ENCODE data around the gene UPK3BL1. TPM values are rescaled to one million over a fixed set of nuclear protein-coding genes. Genes with fewer than 3 reads are reported as not detected.
"Not testable (repeated sequence)": the region's sequence is repeated elsewhere in the genome, so short reads cannot be mapped to it uniquely, and the experiment has no call there.

Gene UPK3BL1, protein sequence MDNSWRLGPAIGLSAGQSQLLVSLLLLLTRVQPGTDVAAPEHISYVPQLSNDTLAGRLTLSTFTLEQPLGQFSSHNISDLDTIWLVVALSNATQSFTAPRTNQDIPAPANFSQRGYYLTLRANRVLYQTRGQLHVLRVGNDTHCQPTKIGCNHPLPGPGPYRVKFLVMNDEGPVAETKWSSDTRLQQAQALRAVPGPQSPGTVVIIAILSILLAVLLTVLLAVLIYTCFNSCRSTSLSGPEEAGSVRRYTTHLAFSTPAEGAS
- 24.1 and 25.2 TPM in 2 replicates for total RNA-seq
- polyA plus RNA-seq (2012), result 53.2 TPM

GRCh38 chr7:102642691-102643090 is at the start of gene UPK3BL1:
UPK3BL1 (minus strand) TSS chr7:102642791; CDS start chr7:102642741, 50 bp downstream.
- not testable (repeated sequence) for DNase-seq (ENCODE audit: low read depth)

DNA sequence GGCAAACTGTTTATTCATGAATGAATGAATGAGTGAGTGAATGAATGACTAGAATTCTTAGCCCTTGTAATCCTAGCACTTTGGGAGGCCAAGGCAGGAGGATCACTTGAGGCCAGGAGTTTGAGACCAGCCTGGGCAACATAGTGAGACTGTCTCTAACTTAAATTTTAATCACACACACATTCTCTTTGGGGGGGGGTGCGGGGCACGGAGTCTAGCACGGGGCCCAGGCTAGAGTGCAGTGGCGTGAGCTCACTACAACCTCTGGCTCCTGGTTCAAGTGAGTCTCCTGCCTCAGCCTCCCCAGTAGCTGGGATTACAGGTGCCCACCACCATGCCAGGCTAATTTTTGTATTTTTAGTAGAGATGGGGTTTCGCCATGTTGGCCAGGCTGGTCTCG is 48.0 kb upstream of the UPK3BL1 start:
- DNase-seq (ENCODE audit: low read depth), result not testable (repeated sequence)

DNA sequence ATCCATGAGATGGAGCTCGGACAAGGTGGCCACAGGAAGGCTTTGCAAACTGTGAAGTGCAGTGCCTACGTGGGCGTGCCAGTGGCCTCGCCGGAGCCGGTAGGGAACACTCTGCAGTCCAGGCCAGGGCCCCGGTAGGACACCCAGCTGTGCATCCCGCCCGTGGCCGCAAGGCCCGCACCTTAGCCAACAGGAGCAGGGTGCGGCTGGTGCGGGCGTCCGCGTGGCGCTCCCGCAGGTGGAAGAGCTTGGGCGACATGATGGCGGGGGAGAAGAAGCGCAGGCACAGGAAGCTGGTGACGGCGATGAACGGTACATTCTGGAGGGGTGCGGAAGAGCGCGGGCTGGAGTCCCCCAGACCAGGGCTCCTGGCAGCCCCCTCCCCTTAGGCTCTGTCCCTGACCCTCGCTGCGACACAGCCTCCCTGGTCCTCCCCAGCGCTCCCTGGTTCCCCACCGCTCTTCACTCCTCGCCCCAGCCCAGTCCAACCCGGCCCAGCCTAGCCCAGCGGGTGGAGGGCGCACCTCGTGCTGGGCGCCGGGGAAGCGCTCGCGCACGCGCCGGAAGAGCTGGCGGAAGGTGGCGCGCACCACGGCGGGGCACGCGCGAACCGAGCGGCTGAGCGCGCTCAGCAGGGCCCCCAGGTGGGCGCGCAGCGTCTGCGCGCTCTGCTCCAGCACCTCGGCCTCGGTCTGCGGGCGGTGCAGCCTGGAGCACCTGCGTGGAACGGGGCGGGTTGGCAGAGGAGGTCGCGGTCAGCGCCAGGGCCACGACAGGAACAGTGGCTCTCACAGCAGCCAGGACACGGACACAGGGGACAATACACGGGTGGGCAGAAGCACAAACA is 47.1 kb upstream of the UPK3BL1 start:
- not testable (repeated sequence) for DNase-seq (ENCODE audit: low read depth)

GRCh38 chr7:102688299-102689036 is 45.9 kb upstream of the UPK3BL1 start:
- not testable (repeated sequence) for DNase-seq (ENCODE audit: low read depth)

DNA sequence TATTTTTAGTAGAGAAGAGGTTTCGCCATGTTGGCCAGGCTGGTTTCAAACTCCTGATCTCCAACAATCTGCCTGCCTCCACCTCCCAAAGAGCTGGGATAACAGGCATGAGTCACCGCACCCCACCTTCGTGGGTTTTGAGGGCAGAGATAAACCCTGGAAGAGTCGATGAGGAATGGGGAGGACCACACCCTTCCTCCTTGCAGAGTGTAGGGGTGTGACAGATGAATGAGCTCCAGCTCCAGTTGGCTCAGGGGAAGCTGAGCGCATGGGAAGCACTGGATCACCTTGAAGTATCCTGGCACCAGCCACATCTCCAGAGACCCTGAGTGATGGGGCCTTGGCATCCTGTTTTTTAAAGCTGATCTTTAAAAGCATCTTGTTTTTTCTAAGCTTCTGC is 40.0 kb upstream of the UPK3BL1 start:
- not testable (repeated sequence) for DNase-seq (ENCODE audit: low read depth)

DNA sequence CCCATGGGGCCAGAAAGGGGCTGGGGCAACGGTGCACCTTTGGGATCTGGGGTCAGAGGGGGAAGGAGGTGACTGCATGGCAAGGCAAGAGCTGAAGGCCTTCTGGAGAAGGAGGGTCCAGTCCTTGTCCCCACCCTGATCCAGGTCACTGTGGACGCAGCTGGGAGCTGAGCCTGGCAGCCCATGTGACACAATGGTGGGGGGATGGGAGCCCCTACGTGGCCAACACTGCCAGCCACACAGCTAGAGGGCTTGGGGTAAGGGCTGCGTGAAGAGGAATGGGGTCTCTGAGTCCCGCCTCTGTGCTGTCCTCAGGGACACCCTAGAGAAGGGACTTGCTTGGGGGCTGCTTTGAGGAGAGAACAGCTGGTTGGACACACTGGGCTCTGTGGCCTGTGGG is 38.2 kb upstream of the UPK3BL1 start:
- not testable (repeated sequence) for DNase-seq (ENCODE audit: low read depth)

GRCh38 chr7:102675545-102675944 is 33.0 kb upstream of the UPK3BL1 start:
- not testable (repeated sequence) for DNase-seq (ENCODE audit: low read depth)

DNA sequence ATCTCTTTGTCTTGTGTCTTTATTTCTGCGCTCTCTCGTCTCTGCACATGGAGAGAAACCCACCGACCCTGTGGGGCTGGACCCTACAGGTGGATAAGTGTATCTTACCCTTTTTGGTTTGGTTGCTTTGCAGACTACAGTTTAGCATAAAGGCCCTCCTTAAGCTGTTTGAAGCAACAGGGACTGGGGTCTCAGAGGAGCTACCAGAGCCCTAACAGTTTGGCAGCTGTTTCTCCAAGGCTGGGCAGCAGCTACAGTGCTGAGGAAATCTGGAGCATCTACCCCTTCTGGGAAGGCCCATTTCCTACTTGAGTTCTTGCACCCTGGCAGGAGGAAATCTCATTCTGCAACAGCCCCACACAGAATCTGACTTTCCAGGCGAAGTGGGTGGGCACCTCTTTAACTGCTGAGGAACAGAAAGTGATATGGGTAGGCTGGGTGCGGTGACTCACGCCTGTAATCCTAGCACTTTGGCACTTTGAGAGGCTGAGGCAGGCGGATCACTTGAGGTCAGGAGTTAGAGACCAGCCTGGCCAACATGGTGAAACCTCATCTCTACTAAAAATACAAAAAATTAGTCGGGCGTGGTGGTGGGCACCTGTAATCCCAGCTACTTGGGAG is 31.0 kb upstream of the UPK3BL1 start:
- DNase-seq (ENCODE audit: low read depth), result not testable (repeated sequence)

GRCh38 chr7:102671956-102672307 is 29.3 kb upstream of the UPK3BL1 start:
- DNase-seq (ENCODE audit: low read depth), result not testable (repeated sequence)

DNA sequence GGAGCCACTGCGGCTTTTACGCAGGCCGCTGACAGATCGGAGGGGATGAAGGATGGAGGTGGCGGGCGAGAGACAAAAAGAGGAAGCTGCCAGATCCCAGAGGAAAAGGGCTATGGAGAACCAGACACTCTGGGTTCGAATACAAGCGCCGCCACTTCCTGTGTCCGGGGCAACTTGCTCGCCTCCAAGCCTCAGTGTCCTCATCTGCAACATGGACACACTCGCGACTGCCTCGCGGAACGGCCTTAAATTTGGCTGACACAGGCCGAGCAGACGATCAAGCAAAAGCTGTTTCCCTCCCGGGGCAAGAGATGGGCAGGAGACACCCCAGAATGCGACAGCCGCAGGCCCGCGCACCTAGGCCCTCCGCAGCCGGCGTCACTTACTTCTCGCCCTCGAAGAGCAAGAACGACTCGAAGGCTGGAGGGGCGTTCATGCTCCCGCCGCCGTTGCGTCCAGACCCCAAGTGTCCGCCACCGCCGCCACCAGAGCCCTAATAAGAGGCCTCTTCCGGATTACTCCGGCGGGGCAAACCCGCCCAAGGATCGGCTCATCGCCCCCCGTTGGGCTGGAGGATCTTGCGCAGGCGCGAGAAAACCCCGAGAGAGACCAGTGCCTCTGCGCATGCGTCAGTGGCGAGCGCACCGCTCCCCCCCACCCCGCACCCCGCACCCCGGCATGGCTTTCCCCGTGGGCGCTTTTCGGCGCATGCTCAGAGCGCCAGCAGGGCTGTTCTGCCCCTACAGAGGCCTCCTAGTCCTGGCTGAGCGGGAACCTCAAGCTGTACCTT is 28.8 kb upstream of the UPK3BL1 start, which contains the start of gene POLR2J2:
POLR2J2 (minus strand) TSS at position 498 of the 790 bp plus-strand sequence; CDS start at position 436, 62 bp downstream.
- DNase-seq (ENCODE audit: low read depth), result not testable (repeated sequence)

- DNase-seq (ENCODE audit: low read depth), result not testable (repeated sequence)
These were observed 24.9 kb upstream of the UPK3BL1 start for GRCh38 chr7:102667523-102667922.

- DNase-seq (ENCODE audit: low read depth), result not testable (repeated sequence)
These were observed 24.3 kb upstream of the UPK3BL1 start for GRCh38 chr7:102666850-102667249.

GRCh38 chr7:102664765-102665164 is 22.2 kb upstream of the UPK3BL1 start:
- DNase-seq (ENCODE audit: low read depth), result not testable (repeated sequence)

DNA sequence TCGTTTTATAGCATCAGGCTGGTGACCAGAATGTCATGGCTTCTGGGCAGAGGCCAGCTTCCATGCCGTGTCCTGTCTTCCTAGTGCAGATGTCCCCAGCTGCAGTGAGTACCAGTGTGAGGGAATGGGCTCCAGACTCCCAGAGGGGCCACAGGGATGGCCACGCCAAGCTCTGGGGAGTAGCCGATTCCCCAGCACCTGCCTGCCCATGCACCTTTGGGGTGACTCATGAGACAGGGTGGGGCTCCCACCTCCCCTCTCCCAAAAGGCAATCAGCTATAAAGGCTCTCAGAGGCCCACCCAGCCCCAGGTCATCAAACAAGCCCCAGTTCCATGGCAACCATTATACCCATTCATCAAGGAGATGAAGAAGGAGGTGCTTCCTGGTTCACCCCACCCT is 7.3 kb upstream of the UPK3BL1 start, which contains the start of gene SPDYE2B:
SPDYE2B (plus strand) TSS at position 396 of the 400 bp plus-strand sequence. CDS start 2,030 bp downstream, outside the sequence.
- not testable (repeated sequence) for DNase-seq (ENCODE audit: low read depth)

DNA sequence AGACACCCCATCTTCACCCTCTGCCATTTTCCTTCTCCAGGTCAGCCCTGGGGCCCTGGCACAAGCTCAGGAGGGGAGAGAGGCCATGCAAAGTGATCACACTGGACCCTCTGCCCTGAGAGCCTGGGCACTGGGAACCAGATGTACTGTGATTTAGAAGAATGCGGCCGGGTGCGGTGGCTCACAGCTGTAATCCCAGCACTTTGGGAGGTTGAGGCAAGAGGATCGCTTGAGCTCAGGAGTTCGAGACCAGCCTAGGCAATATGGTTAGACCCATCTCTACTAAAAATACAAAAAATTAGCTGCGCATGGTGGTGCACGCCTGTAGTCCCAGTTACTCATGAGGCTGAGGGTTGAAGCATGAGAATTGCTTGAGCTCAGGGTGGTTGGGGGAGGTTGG is 5.2 kb upstream of the UPK3BL1 start:
- DNase-seq (ENCODE audit: low read depth), result not testable (repeated sequence)

DNA sequence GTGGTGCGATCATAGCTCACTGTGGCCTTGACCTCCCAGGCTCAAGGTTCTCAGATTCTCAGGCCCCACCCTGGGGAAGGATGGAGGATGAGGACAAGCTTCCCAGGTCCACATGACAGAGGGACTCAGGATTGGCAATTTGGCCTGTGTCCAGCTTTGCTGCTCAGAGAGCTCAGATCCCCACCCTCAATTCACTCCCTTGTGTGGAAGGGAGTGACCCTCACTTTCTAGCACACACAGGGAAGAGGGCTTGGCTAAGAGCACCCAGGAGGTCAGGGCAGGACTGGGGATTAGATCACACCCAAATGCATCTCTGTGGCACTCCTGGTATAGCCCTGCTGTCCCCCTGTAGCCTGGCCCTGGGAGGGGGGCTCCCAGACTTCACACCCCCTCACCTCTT is 813 bp upstream of the UPK3BL1 start:
- DNase-seq (ENCODE audit: low read depth), result not testable (repeated sequence)

DNA sequence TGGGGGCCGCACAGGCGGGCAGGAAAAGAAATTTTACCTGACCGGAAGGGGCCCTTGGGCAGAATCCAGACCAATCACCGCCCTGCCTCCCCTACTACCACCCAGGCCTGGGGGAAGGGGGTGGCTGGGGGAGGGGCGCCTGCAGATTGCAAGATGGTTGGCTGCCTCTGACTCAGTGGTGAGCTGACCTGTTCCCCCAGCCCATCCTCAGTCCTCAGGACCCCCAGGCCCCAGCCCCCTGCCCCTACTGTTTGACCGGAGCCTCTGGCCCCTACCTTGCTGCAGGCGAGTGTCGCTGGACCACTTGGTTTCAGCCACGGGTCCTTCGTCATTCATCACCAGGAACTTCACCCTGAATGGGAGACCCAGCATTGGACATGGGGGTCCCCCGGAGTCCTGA is 3.7 kb downstream of the UPK3BL1 start:
- DNase-seq (ENCODE audit: low read depth), result not testable (repeated sequence)

GRCh38 chr7:102636956-102637355 is 5.6 kb downstream of the UPK3BL1 start:
- DNase-seq (ENCODE audit: low read depth), result not testable (repeated sequence)

DNA sequence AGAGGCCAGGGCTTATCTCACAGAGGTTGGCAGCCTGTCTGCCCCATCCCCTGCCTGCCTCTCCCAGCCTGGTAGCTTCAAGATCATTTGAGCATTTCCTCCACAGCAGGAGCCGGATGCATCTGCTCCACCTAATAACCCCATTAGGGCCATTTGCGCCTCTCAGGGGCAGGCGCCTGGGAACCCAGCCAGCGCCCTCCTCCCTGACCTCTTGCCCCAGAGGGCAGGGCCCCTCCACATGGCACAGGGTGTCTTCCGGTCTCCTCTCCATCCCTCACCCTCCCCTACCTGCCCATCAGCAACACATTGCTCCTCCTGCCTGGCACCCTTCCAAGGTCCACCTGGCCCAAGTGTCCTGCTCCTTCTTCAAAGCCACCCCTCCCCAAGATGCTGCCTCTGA is 7.2 kb downstream of the UPK3BL1 start:
- not testable (repeated sequence) for DNase-seq (ENCODE audit: low read depth)

- not testable (repeated sequence) for DNase-seq (ENCODE audit: low read depth)
These were observed 8.3 kb downstream of the UPK3BL1 start for GRCh38 chr7:102634299-102634698.

Measured in myocyte (in vitro differentiated cells).